ENCODE results near the gene OGFOD1.
A peak's percentile ranks its signal among the peaks of the same experiment; 100 is the strongest.

Gene OGFOD1

DNA sequence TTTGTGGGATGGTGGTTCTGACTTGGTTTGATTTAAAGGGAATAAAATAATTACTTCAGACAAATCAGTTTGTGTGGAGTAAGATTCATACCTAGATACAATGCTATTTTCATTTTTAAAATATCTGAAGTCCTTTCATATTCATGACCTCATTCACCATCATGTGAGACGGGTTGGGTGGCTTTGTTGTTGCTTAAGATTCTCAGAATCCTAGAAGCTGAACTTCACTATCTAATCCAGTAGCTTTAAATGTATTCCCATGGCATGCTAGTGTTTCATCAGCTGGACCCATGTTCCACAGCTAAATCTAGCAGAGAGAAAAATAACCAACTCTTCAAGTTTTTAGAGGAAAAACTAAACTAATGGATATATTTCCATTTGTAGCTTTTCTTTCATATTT lies 23.3 kb upstream of the OGFOD1 start:
- no peak for DNase-seq (ENCODE audit: low spot score)

GRCh38 chr16:56436258-56436657 lies 15.1 kb upstream of the OGFOD1 start:
- no peak for DNase-seq (ENCODE audit: low spot score)

DNA sequence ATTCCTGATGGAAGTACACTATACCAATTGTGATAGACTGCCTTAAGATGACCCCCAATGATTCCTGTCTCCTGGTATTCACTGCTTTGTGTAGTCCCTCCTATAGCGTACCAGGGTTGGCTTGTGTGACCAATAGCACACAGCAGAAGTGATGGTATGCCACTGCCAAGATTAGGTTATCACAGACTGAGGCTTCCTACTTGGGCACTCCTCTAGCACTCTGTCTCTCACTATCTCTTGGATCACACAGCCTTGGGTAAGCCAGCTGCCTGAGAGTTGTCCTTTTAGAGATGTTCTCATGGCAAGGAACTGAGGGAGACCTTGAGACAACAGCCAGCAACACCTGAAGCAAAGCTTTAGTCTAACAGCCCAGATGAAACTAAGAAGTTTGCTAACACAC lies 13.3 kb upstream of the OGFOD1 start:
- DNase-seq (ENCODE audit: low spot score) = no peak

DNA sequence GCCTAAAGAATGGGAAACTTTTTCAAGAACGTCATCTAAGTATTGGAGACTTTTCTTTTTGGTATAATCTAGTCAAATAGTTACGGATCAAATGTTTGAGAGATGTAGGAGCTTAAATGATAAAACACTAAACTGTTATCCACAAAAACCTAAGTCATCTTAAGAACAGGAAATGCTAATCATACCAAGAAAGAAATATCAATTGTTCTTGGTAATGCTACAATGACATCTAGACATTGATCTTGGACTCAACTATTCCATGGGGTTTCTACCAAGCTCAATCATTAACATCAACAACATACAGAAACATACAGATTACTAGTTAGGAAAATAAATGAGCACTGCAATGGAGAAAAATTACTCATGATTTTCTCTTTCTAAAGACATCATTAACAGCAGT lies 4.1 kb upstream of the OGFOD1 start:
- DNase-seq (ENCODE audit: low spot score) = no peak

DNA sequence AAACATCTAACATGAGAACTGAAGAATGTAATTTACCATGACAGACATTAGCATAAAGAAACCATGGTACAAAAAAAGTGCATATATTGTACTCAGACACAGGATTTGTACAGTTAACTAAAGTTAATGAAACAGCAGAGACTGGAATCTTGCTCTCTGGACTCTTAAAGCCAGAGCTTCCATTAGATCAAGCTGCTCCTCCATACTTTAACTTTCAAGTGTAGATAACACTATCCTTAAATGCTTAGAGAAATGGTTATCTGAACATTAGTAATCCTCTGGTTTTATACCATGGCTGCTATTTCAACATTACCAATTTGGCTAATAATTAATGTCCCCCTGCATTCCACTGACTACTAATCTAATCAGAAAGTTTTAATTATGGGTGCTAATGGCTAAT lies 3.3 kb upstream of the OGFOD1 start:
- no peak for DNase-seq (ENCODE audit: low spot score)

GRCh38 chr16:56450275-56450985 lies 924 bp upstream of the OGFOD1 start:
- DNase-seq (ENCODE audit: low spot score) = peak; percentile 29

DNA sequence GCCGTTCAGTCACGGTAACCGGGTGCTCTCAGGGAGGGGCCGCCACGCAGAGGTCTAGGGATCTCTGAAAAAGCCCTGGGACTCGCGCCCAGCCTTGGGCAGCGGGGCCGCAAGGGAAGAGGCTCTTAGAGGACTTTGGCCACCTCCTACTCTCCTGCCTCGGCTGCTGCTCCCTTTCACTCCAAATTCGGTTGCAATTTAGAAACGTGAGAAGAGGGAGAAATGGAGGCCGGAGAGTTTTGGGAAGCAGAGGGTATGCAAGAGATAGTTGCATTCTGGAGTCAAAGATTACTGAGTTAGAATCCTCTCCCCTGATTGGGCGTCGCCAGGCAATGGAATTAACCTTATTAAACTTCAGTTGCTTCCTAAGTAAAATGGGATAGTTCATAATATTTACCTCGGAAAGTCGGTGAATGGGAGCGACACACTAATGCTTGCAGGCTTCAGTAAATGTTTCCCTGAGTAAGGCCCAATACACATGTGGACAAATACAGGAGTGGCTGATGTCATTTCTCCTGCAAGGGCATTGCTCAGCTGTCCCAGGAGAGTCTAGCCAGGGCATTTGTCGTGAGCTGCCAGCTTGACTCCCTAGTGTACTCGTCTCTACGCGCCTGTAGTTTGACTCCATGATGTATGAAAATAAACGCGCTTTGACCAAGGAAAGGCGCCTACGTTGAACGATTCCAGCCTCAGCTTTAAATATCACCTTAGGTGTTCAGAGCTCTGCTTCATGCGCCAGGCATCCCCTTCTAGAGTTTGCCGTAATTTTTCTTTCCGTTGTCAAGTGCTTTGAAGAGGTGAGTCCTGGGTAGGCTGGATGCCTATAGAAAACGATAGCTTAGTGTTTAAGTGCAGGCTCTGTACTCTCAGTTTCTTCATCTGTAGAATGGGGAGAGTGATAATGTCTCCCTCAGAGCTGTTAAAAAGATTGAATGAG lies 667 bp downstream of the OGFOD1 start:
- peak; percentile 61 for DNase-seq (ENCODE audit: low spot score)

- DNase-seq (ENCODE audit: low spot score) = no peak
Observed at GRCh38 chr16:56457927-56458470, 6.6 kb downstream of the OGFOD1 start.

GRCh38 chr16:56460101-56460500 lies 8.7 kb downstream of the OGFOD1 start:
- DNase-seq (ENCODE audit: low spot score) = no peak

GRCh38 chr16:56462064-56462796 lies 10.9 kb downstream of the OGFOD1 start:
- no peak for DNase-seq (ENCODE audit: low spot score)

- no peak for DNase-seq (ENCODE audit: low spot score)
Observed at GRCh38 chr16:56463153-56463552, 11.8 kb downstream of the OGFOD1 start.

- no peak for DNase-seq (ENCODE audit: low spot score)
Observed at GRCh38 chr16:56466344-56466743, 15.0 kb downstream of the OGFOD1 start.

GRCh38 chr16:56468800-56469199 lies 17.4 kb downstream of the OGFOD1 start:
- DNase-seq (ENCODE audit: low spot score) = no peak

DNA sequence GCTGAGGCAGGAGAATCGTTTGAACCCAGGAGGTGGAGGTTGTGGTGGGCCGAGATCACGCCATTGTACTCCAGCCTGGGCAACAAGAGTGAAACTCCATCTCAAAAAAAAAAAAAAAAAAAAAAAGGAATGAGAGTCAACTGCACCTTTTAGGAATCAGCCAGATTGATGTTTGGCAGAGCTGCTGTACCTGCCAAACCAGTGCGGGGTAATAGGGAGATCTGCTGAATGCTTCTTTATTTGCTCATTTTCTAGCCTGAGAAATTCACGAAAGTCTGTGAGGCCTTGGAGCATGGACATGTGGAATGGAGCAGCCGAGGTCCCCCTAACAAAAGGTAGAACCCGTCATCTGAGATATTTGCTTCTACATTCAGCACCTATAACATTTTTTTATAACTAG lies 18.4 kb downstream of the OGFOD1 start:
- DNase-seq (ENCODE audit: low spot score) = no peak

DNA sequence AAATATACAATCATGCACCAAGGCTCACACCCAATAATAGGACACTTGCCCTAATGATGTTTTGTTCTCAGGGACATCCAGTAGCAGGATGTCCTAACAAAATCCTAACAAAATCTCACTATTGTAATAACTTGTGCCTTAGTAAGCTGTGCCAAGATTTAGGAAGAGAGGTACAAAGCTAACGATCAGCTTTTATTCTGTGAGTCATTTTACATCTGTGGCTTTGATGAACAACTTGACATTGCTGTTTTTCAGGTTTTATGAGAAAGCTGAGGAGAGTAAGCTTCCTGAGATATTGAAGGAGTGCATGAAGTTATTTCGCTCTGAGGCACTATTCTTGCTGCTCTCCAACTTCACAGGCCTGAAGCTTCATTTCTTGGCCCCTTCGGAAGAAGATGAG lies 18.9 kb downstream of the OGFOD1 start:
- DNase-seq (ENCODE audit: low spot score) = no peak

- DNase-seq (ENCODE audit: low spot score) = no peak
Observed at GRCh38 chr16:56470666-56471065, 19.3 kb downstream of the OGFOD1 start.

- DNase-seq (ENCODE audit: low spot score) = no peak
Observed at GRCh38 chr16:56475201-56475600, 23.8 kb downstream of the OGFOD1 start.

DNA sequence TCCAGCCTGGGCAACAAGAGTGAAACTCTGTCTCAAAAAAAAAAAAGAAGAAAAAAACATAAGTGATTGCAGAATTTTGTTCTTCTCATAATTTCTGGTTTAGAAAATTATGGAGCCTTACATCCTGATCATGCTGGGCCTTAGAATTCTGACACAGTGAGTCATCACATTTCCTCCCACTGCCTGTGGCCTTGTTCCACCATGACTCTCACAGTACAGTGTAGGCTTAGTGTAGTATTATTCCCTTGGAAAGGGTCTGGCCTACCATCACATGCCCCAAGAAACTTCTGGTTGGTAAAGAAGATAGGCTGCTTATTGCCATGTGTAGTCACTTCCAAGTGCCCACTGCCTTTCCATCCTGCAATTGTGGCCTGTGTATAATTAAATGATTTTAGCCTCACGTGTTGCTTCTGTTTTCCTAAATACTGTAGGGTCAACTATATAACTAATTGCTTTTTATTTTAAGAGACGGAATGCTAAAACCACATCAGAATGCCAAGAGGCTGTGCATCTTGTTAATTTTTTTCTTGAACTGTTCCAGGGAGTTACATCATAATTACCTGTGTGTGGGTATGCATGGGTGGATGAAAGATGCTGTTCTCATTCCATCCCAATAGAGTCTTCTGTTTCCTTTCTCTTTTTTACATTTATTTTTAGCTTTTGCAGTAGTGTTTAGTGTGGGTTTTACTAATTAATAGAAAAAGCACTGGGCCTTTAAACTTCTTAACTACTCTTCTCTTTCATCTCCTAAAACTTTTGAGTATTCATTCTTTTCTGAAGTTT lies 25.9 kb downstream of the OGFOD1 start:
- peak; percentile 76 for DNase-seq (ENCODE audit: low spot score)

GRCh38 chr16:56478281-56479049 lies 27.1 kb downstream of the OGFOD1 start:
- no peak for DNase-seq (ENCODE audit: low spot score)

DNA sequence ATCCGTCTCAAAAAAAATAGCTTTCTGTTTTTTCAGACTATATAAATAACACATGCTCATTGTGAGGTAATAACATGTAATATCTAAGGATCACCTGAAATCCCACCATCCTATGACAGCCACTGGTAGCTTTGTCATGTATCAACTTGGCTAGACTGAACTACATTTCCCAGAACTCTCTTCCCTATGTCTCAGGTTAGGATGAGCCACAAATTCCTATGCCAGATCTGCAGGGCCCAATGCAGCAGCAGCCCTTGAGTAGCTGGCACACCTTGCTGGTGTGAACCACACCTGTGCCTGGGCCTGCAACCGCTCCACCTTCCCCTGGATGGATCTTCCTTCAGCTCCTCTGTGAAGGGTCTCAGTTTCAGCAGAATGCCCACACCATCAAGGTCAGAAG lies 28.1 kb downstream of the OGFOD1 start:
- DNase-seq (ENCODE audit: low spot score) = no peak
